Measurements from ENCODE around the gene CDC73.

The CDC73 gene

GRCh38 chr1:193120604-193121166, 1.1 kb upstream of the CDC73 start:
- no peak for TF ChIP-seq CTCF (IDR thresholded peaks at IDR 0.05; ENCODE audit: borderline replicate concordance, insufficient read depth, low read depth, low read length)
- H3K4me3 ChIP-seq (ENCODE audit: low read depth, low read length), result no peak overlapping the region

DNA sequence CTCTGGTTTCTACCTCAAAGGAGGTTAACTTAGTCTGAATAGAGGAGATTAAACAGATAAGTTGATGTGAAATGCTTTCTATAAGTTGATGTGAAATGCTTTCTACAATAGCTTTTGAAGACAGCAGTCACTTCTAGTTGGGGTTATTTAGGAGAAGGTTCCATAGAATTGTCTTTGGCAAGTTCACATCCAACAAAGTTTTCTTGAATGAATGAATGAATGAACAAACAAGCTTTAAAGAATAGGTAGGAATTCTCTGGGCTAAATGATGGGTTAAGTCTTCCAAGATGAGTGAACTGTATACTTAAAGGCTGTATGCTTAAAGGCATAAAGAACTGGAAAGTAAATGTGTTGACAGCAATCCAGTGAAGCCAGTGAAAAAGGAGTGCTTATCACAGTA, 1.9 kb downstream of the CDC73 start:
- TF ChIP-seq CTCF (IDR thresholded peaks at IDR 0.05; ENCODE audit: borderline replicate concordance, insufficient read depth, low read depth, low read length), result no peak
- no peak overlapping the region for H3K4me3 ChIP-seq (ENCODE audit: low read depth, low read length)

GRCh38 chr1:193125369-193125768, 3.5 kb downstream of the CDC73 start:
- no peak for TF ChIP-seq CTCF (IDR thresholded peaks at IDR 0.05; ENCODE audit: borderline replicate concordance, insufficient read depth, low read depth, low read length)
- no peak overlapping the region for H3K4me3 ChIP-seq (ENCODE audit: low read depth, low read length)

- H3K4me3 ChIP-seq (ENCODE audit: low read depth, low read length), result no peak overlapping the region
- TF ChIP-seq CTCF (IDR thresholded peaks at IDR 0.05; ENCODE audit: borderline replicate concordance, insufficient read depth, low read depth, low read length), result no peak
Measured at GRCh38 chr1:193131266-193131860, 9.5 kb downstream of the CDC73 start.

GRCh38 chr1:193140254-193140653, 18.4 kb downstream of the CDC73 start:
- no peak overlapping the region for H3K4me3 ChIP-seq (ENCODE audit: low read depth, low read length)
- TF ChIP-seq CTCF (IDR thresholded peaks at IDR 0.05; ENCODE audit: borderline replicate concordance, insufficient read depth, low read depth, low read length), result no peak

- no peak for TF ChIP-seq CTCF (IDR thresholded peaks at IDR 0.05; ENCODE audit: borderline replicate concordance, insufficient read depth, low read depth, low read length)
- no peak overlapping the region for H3K4me3 ChIP-seq (ENCODE audit: low read depth, low read length)
Measured at GRCh38 chr1:193141804-193142203, 20.0 kb downstream of the CDC73 start.

- no peak overlapping the region for H3K4me3 ChIP-seq (ENCODE audit: low read depth, low read length)
- no peak for TF ChIP-seq CTCF (IDR thresholded peaks at IDR 0.05; ENCODE audit: borderline replicate concordance, insufficient read depth, low read depth, low read length)
Measured at GRCh38 chr1:193142409-193142808, 20.6 kb downstream of the CDC73 start.

All from GM12875 (cell line).